Heart right ventricle (tissue), 16 donors: ENCODE measurements around the gene ZNF778. TPM values are rescaled to one million over a fixed set of nuclear protein-coding genes. Genes with fewer than 3 reads are reported as not detected.

ENCODE experiments used
- ATAC-seq, 8 donors: fragments of 200-7000 bp; cut with Tn5 transposase; one replicate each; pipeline ENCODE4 v1.9.1; 2020; ENCODE audit warnings: mild to moderate bottlenecking in 8 of 8, moderate library complexity in 8 of 8, moderate number of reproducible peaks in 1 of 8
- DNase-seq, 2 donors: peaks; one replicate each; pipeline ENCODE4 v3.0.0-alpha.2; 2020
- H3K27ac ChIP-seq, 10 donors: fragments of 200-600 bp; sonication (generic) in 2 of 10; one replicate each; pipeline versions ENCODE4 v1.5.0 to v1.8.0; 2020 to 2022; ENCODE audit warnings: mild to moderate bottlenecking in 3 of 10
- H3K27me3 ChIP-seq, 7 donors: fragments of 200-600 bp; one replicate each; pipeline ENCODE4 v1.8.0; 2021 to 2022; ENCODE audit warnings: mild to moderate bottlenecking in 2 of 7
- H3K36me3 ChIP-seq, 9 donors: fragments of 200-600 bp; sonication (generic) in 1 of 9; one replicate each; pipeline versions ENCODE4 v1.5.0 to v1.8.0; 2020 to 2022; ENCODE audit warnings: mild to moderate bottlenecking in 2 of 9
- H3K4me1 ChIP-seq, 9 donors: fragments of 200-600 bp; sonication (generic) in 1 of 9; one replicate each; pipeline versions ENCODE4 v1.5.0 to v1.8.0; 2020 to 2022; ENCODE audit warnings: mild to moderate bottlenecking in 4 of 9
- H3K4me3 ChIP-seq, 10 donors: fragments of 200-600 bp; sonication (generic) in 2 of 10; one replicate each; pipeline versions ENCODE4 v1.5.0 to v1.8.0; 2020 to 2022; ENCODE audit warnings: mild to moderate bottlenecking in 7 of 10, moderate library complexity in 2 of 10
- H3K9me3 ChIP-seq, 11 donors: fragments of 200-600 bp in 10 of 11; sonication (generic) in 2 of 11; one replicate each; pipeline versions ENCODE4 v1.5.0 to v1.8.0; 2013 to 2022; ENCODE audit warnings: mild to moderate bottlenecking in 2 of 11, control low read depth in 1 of 11, moderate library complexity in 1 of 11
- WGBS, 2 donors: extraction: QIAGEN DNeasy Blood & Tissue Kit; methylation state at CpG; one replicate each; pipeline ENCODE4 v1.1.7; 2013; ENCODE audit warnings: inconsistent platforms in 1 of 2; 5-methylcytosine and 5-hydroxymethylcytosine counted together
- intact Hi-C, 10 donors: fragments of 100-400 bp; cut with DNase I; formaldehyde crosslinking; loops; one replicate each; pipeline versions ENCODE4 v1.11.1 to v1.14.2; 2022
- long read RNA-seq, 3 donors: library from polyadenylated mRNA; unstranded; transcript quantifications; one replicate each; pipeline ENCODE4 v2.0.0, GENCODE V29; 2020 to 2021
- polyA plus RNA-seq, 2 donors: library from polyadenylated mRNA; stranded (reverse); fragments of 200-250 nt; gene quantifications; one replicate each; pipeline ENCODE4 v1.2.3, GENCODE V29; 2013
- total RNA-seq, 10 donors: library from RNA; stranded (reverse); fragmentation: NEBNext Ultra II Directional in 3 of 10; extraction: Animal tissue kit (Norgen Biotek cat#: 25700) in 3 of 10; gene quantifications; one replicate each; pipeline versions ENCODE4 v1.2.1 to v1.2.4, GENCODE V29; 2021 to 2023
- TF ChIP-seq, protein P1 (sequence below), 9 donors: fragments of 200-600 bp; sonication (generic) in 2 of 9; IDR thresholded peaks; one replicate each; pipeline versions ENCODE4 v1.5.0 to v1.8.0; 2021 to 2022; ENCODE audit warnings: antibody characterized with exemption in 9 of 9, mild to moderate bottlenecking in 5 of 9, moderate library complexity in 1 of 9
- donor health status: Arrhythmogenic right ventricular cardiomyopathy.
- donor health status: ischemic (EF 13 %, LVEDD 7.1; RV severe dilation, severe dysfunction).
- donor health status: healthy with polysubstance abuse.
- donor health status: DM: no; HTN: yes; CAD: no.
- donor health status: DM: no; HTN: no; CAD: no.
- donor health status: ischemic (EF 25% LVEDD 6.9; RV normal size, moderate dysfunction).
- donor health status: ischemic (EF 25% LVEDD 5.7; RV mildly dilated, moderate dysfunction).
- donor health status: healthy.
- donor health status: DM: yes; HTN: yes; CAD: no.
- donor health status: Ischemic cardiomyopathy.
- donor health status: ischemic (EF 35%, LVEDD 5.7; RV mildly dilated, moderate dysfunction).
- donor health status: nonischemic (EF 11% LVEDD 7.7; RV severe dilation, severe dysfunction).
- donor health status: DM: yes; HTN: yes; CAD: no.
- donor health status: PGD.
- donor health status: ischemic (EF 29% LVEDD 5.4; RV normal size, mild dysfunction).
- donor health status: nonischemic (EF 23%, LVEDD 6.1; RV moderate dilation, normal function).

The ZNF778 gene
- total RNA-seq: 10 to 100 TPM in 2 of 10 donors, 1 to 10 TPM in 8; 5.9 to 11.3 (median 8.8) TPM
- 1 to 10 TPM; 1.7 to 1.8 TPM for polyA plus RNA-seq
- long read RNA-seq, donor 1, partial matches to known transcripts: 0 of 4 reads
- long read RNA-seq, donor 1, other reads (novel, unspliced or antisense): 4 of 4 reads
- long read RNA-seq, donor 2, partial matches to known transcripts: 0 of 5 reads
- long read RNA-seq, donor 2, other reads (novel, unspliced or antisense): 3 of 5 reads
- long read RNA-seq, donor 3, partial matches to known transcripts: 1 of 14 reads
- long read RNA-seq, donor 3, other reads (novel, unspliced or antisense): 11 of 14 reads

DNA sequence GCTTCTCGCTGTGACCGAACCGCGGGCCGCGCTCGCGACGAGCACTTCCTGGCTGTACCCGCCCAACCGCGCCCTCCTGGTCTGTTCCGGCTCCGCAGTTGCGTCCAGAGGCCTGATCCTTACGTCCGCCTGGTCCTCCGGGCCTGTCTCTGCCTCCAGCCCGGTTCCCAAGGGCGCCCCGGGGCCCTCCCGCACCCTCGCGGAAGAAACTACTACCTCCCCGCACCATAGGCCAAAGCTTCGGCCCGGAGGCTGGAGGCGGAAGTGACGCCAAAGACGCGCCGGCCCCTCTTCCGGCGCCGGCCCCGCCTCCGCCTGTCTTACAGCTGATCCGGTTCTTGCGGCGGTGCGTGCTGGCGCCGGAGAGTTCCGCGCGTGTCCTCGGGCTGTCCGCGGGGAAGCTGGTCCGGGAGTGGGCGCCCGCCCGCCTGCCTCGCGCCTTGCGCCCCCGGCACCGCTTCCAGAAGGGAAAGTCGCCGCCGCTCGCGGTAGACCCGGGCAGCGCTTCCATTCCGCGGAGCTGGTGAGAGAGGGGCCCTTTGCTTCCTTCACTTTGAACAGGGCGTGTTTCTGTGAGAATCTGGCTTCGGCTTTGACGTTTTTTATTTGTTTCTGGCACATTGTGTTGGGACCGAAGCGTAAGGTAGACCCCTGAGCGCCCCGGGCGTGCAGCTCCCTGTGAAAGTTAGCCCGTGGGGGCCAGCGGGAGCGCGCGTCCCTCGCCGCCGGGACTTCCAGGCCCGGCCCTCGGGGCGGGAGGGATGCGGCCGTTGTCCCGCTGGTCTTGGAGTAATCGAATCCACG lies at the start of gene ZNF778:
TSS of gene ZNF778 (plus strand) at position 316 of the 804 bp plus-strand sequence. CDS start 3,425 bp downstream, outside the sequence.
- 0% methylated on average over 86 to 91 of the region's 91 CpGs for WGBS, 2 donors
- Histone ChIP-seq H3K4me3 (peak within 1 kb of the TSS; percentile 76 to 99 (median 94)), H3K9me3 (no peaks in the 10 kb centered on the region), H3K27ac (peak within 1 kb of the TSS; percentile 91 to 99 (median 96)), H3K36me3 (peaks cover 0 to 33% (median 11%) of the 10 kb centered on the region in 9 donors), H3K4me1 (peaks cover 0 to 33% (median 29%) of the 10 kb centered on the region in 9 donors), H3K27me3 (no peaks in the 10 kb centered on the region)
- DNase-seq: peak; percentile 82 to 84
- TF ChIP-seq, protein P1, sequence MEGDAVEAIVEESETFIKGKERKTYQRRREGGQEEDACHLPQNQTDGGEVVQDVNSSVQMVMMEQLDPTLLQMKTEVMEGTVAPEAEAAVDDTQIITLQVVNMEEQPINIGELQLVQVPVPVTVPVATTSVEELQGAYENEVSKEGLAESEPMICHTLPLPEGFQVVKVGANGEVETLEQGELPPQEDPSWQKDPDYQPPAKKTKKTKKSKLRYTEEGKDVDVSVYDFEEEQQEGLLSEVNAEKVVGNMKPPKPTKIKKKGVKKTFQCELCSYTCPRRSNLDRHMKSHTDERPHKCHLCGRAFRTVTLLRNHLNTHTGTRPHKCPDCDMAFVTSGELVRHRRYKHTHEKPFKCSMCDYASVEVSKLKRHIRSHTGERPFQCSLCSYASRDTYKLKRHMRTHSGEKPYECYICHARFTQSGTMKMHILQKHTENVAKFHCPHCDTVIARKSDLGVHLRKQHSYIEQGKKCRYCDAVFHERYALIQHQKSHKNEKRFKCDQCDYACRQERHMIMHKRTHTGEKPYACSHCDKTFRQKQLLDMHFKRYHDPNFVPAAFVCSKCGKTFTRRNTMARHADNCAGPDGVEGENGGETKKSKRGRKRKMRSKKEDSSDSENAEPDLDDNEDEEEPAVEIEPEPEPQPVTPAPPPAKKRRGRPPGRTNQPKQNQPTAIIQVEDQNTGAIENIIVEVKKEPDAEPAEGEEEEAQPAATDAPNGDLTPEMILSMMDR (IDR thresholded peaks at IDR 0.05): no peak
- intact Hi-C loops: loop anchor here in 9 of 10 donors (2.0 to 10.0 kb wide), 9 partner anchors 273 to 483 kb away; partner anchors contain the start of gene APRT (in 1 of the 9)
- ATAC-seq: peak; percentile 94 to 97 (median 96)

DNA sequence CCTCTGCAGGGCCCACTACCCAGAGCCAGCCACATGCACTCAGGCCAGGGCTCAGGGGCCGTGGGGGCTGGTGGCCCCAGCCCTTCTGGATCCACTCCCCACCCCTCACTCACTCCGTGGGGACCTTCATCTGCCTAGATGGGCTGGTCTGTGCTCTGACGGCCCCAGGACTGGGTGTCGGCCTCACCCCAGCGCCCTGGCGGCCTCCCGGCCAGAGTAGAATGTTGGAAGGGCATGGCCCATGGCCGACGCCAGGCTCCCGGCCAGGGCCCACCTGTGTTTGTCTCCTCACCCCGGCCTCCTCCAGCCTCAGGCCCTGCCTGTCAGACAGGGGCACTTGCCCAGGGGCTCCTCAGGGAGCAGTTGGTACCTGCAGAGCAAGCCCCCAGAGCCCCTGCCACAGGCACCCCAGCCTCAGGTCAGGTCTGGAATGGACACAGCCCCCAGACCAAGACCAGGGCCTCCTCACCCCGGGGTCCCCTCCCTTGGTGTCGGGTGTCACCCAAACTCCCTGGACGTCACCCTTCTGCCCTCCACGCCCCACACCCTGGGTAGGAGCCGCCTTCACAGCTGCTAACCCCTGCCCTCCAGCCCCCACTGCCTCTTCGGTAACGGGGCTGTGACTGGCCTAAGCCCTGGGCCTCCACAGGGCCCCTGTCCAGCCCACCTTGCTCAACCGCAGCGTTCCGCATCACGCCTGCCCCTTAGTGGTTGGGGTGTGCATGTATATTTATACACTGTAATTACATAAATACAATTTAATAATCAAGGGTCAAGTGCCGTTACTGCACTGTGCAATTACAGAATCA lies 48.9 kb upstream of the ZNF778 start:
- TF ChIP-seq, protein P1 (IDR thresholded peaks at IDR 0.05): no peak
- no peak for DNase-seq
- Histone ChIP-seq H3K36me3 (no peaks in the 10 kb centered on the region), H3K4me1 (peaks cover 0 to 25% (median 17%) of the 10 kb centered on the region in 9 donors), H3K27me3 (peaks cover 14 to 76% (median 59%) of the 10 kb centered on the region in 7 donors), H3K4me3 (no peak overlapping the region), H3K9me3 (no peaks in the 10 kb centered on the region), H3K27ac (no peak overlapping the region)
- intact Hi-C loops: loop anchor here (2.0 to 10.0 kb wide), 9 partner anchors 224 to 726 kb away; partner anchors contain the start of gene APRT (in 3 of the 10)
- 72% methylated on average over 23 of the region's 23 CpGs for WGBS, 2 donors
- ATAC-seq: no peak

DNA sequence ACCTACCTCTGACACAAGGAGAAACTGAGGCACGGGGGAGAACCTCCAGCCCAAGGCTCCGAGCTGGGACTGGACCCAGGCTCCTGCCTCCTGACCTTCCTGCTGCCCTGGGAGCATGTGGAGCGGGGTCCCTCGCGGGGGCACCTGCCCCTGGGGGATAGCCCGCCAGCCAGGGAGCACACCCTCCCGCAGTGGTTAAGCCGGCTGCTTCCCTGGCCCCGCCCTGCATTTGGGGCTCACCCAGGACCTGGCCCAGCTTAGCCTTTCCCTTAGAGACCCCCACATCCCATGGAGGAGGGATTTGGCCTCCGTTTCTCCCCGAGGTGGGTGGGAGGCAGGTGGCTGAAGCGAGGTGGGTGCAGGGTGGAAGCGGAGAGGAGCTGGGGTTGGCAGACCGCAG lies 47.7 kb upstream of the ZNF778 start:
- DNase-seq: no peak
- intact Hi-C loops: loop anchor here (2.0 to 10.0 kb wide), 11 partner anchors 225 to 727 kb away; partner anchors contain the start of gene APRT (in 5 of the 10)
- TF ChIP-seq, protein P1 (IDR thresholded peaks at IDR 0.05): no peak
- WGBS, 2 donors: 83 to 85% methylated on average over 14 of the region's 14 CpGs
- ATAC-seq: no peak
- Histone ChIP-seq H3K27ac (no peak overlapping the region), H3K9me3 (no peaks in the 10 kb centered on the region), H3K36me3 (no peaks in the 10 kb centered on the region), H3K27me3 (peaks cover 14 to 68% (median 59%) of the 10 kb centered on the region in 7 donors), H3K4me3 (no peak overlapping the region), H3K4me1 (peaks cover 0 to 25% (median 17%) of the 10 kb centered on the region in 9 donors)
